Breast epithelium (tissue), 3 donors: ENCODE measurements around the gene SYVN1.

Experiments used
- CTCF ChIP-seq, 3 donors: fragments of 450-650 bp; IDR thresholded peaks; one replicate each; pipeline ENCODE4 v1.5.1; 2016 to 2017; ENCODE audit warnings: antibody characterized with exemption in 3 of 3, mild to moderate bottlenecking in 3 of 3, moderate library complexity in 3 of 3
- POLR2A ChIP-seq: fragments of 450-650 bp; IDR thresholded peaks from one replicate; pipeline ENCODE4 v1.6.1; 2016; ENCODE audit warnings: antibody characterized with exemption, mild to moderate bottlenecking, moderate library complexity
- POLR2AphosphoS5 ChIP-seq, 3 donors: sonication (generic); formaldehyde crosslinking; IDR thresholded peaks; one replicate each; pipeline ENCODE4 v1.6.1; 2017; ENCODE audit warnings: antibody characterized with exemption in 3 of 3

DNA sequence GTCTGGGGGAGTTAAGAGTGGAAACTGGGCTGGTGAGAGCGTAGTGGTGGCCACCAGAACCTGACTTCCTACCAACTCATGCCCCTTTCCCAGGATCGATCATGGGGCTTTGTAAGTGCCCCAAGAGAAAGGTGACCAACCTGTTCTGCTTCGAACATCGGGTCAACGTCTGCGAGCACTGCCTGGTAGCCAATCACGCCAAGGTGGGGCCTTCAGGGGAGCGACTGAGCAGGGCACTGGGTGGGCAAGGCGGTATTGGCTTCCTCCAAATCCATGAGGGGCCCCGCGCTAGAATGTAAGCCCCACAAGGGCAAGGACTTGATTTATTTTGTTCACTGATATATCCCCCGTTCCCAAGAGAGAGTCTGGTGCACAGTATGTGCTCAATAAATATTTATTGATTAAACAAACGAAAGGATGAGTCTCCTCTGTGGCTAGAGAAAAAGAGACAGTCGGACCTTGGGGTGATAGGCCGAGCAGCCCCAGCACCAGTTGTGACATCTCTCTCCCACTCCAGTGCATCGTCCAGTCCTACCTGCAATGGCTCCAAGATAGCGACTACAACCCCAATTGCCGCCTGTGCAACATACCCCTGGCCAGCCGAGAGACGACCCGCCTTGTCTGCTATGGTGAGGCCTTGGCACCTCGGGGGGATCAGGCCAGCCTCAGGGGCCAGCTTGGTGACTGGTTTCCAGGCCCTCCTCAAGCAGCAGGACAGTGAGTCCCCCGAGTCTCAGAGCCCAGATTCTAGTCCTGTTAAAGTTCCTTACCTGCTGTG, 49.5 kb downstream of the SYVN1 start:
- no peak for TF ChIP-seq POLR2A
- no peak for TF ChIP-seq CTCF (IDR thresholded peaks at IDR 0.05)
- no peak for TF ChIP-seq POLR2AphosphoS5 (IDR thresholded peaks at IDR 0.05)
